Brain pericyte (primary cell): ENCODE measurements around the gene SLC6A19.
"Not testable (repeated sequence)": the region's sequence is repeated elsewhere in the genome, so short reads cannot be mapped to it uniquely, and the experiment has no call there.

ENCODE experiments used
- DNase-seq: peaks from one replicate; pipeline ENCODE4 v3.0.0-alpha.2; 2012; ENCODE audit warnings: low read depth, low spot score

Gene SLC6A19

DNA sequence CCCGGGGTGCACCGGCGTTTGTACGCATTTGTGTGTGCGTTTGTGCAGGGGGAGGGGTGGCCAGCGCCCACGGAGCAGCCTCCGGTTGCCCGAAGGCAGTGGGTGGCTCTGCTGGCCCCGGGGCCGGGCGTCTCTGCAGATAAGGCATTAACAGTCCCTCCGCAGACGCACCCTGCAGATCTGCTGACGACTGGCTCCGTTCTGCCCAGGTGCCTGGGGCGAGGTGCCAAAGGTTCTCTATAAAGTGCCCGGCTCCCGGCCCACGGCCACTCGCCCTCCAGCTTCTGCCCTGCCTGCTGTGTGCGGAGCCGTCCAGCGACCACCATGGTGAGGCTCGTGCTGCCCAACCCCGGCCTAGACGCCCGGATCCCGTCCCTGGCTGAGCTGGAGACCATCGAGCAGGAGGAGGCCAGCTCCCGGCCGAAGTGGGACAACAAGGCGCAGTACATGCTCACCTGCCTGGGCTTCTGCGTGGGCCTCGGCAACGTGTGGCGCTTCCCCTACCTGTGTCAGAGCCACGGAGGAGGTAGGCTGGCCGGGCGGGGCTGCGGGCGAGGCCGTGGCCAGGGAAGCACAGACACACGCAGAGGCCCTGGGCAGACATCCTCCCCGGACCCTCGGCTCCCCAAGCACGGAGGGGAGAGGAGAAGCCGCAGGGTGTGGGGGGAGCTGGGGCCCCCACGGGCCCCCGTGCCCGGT is at the start of gene SLC6A19:
Gene SLC6A19 (plus strand): TSS at position 269 of the 699 bp plus-strand sequence. CDS start 56 bp downstream, at position 325.
- DNase-seq, result no peak

DNA sequence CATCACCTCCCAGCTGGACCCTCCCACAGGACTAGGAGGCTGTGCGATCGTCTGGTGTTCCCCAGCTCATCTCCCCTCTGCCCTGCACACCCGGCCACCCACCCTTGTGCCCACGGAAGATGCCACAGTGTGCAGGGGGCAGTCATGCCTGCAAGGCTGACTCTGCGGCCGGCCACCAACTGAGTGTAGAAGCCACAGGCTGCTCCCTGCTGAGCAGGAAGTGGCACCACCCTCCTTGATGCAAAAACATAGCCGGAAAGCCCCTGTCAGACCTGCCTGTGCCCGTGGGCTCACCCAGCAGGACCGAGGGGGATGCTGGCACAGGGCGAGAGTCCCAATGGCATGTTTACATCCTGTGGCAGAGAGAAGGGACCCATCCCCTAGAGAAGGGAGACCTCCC is 49.2 kb upstream of the SLC6A19 start:
- no peak for DNase-seq

DNA sequence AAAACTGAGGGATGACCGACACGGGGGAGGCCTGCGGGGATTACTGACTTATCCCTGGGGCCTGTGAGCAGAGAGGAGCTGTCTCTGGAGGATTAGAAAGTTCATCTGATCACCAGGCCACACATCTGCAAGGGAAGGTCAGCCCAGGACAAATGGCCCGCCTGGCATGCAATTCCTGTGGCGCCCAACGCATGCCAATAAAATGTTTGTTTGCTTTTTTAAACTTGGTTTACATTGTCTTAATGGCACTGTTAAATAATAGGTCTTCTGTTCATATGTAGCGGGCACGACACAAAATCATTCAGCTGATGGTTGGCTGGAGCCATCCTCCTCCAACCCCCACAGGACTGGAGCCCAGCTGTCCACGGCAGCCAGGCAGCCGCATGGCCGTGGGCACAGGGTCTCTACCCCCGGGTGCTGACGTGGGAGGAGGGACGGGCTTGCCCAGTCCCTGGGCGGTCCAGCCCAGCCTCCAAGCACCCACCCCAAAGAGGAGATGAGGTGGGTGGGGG is 48.6 kb upstream of the SLC6A19 start:
- DNase-seq, result no peak

DNA sequence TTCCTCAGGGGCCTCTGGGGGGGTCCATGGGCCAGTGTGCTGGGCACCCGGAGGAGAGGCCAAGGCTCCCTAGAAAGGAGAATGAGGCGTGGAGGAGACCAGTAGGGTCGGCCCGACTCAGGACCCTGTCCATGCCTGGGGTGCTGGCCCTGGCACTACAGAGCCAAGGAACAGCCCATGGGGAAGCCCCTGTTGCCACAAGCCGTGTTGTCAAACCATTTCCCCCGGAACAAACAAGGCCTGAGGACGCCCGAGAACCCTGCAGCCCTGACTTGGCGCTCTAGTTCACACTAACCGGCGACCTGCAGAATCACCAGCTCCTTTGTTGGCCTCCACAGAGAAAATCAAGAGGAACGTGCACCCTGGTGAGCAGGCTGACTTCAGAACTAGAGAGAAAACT is 48.0 kb upstream of the SLC6A19 start:
- DNase-seq, result no peak

DNA sequence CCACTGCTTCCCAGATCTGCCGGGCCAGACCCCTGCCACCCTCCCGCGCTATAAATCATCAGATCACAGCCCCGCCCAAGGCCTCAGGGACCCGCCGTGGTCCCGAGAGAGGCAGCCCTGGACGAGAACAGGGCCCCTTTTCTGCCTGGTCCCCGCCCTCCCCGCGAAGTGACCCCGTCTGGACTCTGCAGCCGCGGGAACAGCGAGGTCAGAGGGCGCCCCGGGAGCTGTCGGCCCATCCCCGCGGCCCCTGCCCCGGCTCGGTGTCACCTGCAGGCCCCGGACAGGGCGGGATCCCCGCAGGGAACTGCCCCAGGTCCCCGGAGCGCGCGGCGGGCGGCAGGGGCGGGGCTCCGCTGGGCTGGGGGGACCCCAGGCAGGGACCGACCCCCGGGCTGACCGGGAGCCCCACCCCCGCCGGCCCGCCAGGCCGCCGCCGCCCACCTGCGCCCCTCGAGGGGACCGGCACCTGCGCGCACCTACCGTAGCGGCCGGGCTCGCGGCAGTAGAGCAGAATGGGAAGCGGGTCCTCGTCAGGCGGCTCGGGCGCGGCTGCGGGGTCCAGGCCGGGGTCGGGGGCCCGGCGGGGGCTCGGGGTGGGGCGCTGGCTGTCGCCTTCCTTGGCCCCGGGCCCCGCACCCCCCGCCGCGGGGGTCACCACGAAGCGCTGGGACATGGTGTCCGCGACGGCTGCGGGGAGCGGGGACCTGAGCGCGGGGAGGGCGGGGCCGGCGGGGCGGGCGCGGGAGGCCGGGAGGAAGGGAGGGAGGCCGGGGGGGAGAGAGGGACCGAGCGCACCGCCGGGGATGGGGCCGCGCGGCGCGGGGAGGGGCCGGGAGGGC is 46.0 kb upstream of the SLC6A19 start:
- DNase-seq, result no peak

DNA sequence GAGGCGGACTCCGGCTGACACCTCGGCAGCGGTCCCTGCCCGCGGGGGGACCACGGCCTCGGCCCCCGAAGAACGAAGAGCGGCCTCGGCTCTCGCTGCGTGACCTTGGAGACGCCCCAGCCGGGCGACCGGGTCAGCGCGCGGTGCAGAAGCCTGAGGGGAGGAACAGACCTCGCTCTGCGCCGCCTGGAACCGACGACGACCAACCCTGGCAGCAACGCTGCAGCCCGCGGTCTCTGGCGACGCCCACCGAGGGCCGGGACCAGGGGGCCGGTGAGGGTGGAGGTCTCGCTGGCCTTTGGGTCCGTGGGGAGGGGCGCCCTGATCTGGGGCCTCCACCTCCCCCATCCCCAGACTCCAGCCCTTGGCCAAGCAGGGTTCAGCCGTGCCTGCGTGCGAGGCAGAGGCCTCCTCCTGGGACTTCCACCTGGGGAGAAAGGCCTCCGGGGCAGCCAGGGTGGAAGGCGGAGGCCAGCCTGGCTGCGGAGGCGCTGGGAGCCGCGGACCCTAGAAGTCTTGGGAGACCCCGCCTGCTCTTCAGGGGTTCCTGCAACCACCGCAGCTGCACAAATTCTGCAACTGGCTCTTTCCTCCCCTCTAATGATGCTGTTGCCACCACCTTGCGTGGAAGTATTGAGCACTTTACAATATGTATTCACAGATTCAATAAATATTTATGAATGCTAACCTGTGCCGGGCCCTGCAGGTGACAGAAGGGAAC is 45.2 kb upstream of the SLC6A19 start:
- no peak for DNase-seq

DNA sequence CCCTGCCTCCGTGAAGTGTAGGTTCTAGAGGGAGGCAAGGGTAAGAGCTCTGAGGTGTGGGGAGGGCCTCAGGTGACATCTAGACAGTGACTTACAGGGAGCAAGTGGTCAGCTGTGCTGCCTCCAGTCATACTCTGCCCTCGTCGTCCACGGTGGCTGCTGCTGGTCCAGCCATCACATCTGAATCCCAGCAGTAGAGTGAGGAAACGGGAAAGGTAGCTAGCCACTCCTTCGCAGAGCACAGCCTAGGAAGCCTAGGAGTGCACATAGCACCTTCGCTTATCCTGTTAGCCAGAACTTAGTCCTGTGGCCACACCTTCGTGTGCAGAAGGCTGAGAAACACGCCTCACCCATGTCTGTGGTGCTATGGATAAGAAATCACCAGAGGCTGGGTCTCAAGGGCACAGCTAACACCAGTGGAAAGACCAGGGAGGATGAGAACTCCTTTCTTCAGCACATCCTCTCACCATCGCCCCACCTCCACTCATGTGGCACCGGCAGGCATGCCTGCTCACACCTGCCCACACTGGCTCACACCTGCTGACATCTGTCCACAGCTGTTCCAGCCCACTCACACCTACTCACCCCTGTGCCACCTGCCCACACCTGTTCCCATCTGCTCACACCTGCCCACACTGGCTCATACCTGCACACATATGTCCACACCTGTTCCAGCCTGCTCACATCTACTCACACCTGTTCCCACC is 44.5 kb upstream of the SLC6A19 start:
- no peak for DNase-seq

DNA sequence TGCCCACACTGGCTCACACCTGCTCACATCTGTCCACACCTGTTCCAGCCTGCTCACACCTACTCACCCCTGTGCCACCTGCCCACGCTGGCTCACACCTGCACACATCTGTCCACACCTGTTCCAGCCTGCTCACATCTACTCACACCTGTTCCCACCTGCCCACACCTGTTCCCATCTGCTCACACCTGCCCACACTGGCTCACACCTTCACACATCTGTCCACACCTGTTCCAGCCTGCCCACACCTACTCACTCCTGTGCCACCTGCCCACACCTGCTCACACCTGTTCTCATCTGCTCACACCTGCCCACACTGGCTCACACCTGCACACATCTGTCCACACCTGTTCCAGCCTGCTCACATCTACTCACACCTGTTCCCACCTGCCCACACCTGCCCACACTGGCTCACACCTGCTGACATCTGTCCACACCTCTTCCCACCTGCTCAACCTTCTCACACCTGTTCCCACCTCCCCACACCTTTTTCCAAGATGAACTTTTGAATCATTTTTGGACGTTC is 43.9 kb upstream of the SLC6A19 start:
- DNase-seq, result not testable (repeated sequence)

DNA sequence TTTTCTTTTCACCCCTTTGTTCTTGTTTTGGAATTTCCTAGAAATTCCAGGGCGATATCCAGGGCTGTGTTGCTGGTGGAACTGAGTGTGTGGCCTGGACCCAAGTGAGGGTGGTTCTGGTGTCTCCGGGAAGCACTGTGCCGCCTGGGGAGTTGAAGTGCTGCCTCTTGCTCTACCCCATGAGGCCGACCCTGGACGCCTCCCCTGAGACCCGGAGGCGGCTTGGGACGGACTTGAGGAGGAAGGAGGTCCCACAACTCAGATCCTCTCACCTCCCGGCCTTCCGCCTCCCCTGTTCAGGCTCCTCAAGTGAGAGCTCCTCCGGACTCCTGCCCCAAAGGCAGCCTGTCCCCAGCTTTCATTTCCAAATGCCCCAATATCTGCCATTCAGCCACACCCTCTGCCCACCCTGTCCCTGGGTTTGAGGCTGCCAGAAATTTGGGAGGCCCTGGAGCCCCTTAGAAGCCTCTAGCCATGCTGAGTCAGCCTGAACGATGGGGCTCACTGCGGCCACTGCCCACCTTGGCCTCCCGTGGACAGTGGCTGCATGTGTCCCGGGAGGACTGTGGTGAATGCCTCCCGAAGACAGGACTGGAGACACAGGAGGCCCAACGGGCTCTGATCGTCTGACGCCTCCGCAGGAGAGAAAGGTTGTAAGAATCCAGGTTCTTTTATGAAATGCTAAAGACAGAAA is 42.6 kb upstream of the SLC6A19 start:
- DNase-seq, result no peak

DNA sequence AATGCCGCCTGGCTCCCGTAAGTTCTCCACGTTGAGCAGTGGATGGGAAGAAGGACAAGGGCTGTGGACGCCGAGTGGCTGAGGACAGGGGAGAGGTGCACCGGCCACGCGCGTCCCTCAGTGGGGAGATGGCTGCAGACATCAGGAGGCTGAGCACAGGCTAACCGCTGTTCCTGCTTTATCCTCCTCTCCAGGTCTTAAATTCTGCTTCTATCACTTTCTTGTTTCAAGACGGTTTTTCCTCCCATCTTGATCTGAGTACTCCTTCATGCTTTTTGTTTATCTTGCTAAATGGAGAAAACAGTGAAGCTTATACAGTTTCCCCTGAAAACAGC is 42.1 kb upstream of the SLC6A19 start:
- no peak for DNase-seq

DNA sequence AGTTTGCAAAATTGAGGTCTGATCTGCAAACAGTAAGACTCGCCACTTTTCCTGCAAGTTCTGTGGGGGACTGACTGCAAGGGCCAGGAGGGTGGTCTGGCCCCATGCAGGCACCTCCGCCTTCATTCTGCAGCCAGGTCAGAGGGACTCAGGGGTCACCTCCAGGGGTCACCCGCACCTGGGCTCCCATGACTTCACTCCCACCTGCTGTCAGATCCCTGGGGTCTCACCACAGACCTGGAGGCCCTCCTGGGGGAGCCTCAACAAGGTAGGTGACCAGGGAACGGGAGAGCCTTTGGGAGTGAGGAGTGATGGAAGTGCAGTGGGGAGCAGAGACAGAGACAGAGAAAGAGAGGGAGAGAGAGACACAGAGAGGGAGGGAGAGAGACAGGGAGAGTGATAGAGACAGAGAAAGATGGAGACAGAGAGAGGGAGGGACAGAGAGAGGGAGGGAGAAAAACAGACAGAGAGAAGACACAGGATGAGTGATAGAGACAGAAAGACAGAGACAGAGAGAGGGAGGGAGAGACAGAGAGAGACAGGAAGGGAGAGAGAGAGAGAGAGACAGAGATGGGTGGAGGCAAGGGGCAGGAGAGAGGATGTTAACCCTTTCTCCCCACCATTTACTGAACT is 41.5 kb upstream of the SLC6A19 start:
- no peak for DNase-seq

DNA sequence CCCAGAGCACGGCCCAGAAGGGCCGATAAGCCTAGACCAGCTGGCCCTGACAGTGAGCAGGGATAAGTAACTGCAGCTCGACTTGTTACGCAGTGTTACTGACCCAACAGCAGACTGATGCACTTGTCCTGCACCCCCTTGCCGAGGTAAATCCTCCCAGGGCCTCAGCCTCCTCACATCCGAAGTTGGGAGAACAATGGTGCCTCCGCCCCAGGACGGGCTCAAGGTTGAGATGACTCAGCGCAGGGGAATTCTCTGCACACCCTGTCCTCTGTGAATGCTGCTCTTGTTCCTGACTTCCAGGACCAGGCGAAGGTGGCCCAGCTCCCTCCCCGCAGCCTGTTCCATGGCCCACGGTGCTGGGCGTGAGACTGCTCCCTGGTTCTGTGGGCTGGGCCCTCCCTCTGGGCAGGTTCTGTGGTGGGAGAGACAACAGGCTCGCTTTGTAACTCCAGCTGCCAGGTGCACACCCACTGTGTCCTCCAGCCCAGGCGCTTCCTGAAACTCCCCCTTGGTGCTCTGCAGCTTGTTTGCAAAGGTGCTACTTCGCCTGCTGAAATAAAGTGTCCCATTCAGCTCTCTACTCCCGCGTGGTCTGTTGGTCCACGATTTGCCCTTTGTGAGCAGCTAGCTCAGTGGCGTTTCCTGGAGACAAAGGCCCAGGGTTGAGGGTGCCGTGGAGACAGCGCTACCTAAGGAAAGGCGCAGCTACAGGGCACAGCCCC is 40.1 kb upstream of the SLC6A19 start:
- no peak for DNase-seq

DNA sequence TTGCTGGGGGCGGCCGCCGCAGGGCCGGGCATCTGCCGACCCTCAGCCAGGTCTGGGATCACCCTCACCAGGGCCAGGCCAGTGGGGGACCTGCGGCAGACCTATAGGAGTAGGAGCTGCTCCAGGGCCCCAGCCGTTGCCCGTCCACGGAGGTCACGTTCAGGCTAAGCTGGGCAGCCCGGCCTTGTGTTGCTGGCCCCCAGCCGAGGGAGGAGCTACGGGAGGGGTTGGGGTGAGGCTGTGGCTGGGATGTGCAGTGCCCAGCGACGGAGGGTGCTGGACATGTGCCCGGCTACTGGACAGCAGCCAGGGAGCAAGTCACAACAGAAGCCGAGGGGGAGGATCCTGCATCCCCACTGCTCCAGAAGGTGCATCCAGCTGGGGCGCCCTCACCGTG is 39.6 kb upstream of the SLC6A19 start:
- DNase-seq, result no peak

DNA sequence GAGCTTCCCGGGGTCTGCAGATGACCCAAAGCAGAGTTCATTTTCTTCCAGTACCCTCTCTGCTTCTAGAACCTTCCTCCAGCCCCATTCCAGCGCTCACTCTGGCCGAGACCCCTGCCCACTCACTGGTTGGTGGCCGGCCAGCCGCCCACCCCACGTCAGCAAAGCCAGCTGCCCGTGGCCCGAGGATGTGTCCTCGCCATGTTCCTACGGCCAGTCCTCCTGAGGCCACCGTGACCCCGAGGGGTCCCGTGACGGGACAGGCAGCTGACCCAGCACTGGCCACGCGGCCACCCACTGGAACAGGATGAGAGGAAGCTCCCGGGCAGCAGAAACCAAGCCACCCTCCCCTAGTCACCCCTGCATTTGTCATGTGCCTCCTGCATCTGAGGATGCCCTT is 39.1 kb upstream of the SLC6A19 start:
- DNase-seq, result no peak

DNA sequence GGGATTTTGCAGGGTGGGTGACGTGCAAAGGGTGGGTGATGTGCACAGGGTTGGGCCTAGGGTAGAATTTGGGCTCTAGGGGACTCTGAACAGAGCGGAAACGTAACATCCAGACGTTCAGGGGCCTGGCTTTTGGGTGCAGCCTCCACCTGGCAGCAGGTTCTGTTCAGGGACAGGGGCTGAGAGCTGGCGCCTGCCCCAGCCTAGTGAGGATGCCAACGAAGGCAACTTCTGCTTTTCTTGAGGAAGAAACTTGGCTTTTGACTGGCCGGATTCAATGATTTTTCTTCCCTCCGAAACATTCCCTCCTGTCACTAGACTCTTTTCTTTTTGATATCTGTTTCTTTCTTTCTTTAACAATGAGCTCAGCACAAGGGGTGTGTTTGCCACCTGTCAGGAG is 38.6 kb upstream of the SLC6A19 start:
- DNase-seq, result no peak

DNA sequence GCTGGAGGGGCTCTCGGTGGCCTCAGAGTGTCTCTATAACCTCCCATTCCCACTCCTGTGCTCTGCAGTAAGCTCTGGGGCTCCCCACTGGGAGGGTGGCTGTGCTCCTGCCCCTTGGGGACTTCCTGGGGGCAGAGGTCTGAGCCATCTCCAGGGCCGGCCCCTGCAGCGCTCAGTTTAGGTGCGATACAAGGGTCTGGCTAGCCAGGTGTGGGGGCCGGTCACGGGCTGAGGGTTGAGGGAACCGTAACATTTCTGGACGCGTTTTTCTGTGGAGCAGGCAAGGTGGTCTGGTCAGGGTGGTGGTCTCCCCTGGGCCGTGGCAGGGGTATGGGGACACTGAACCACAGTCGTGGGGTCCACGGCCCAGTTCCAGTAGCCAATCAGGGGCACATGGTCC is 38.0 kb upstream of the SLC6A19 start:
- DNase-seq, result no peak

DNA sequence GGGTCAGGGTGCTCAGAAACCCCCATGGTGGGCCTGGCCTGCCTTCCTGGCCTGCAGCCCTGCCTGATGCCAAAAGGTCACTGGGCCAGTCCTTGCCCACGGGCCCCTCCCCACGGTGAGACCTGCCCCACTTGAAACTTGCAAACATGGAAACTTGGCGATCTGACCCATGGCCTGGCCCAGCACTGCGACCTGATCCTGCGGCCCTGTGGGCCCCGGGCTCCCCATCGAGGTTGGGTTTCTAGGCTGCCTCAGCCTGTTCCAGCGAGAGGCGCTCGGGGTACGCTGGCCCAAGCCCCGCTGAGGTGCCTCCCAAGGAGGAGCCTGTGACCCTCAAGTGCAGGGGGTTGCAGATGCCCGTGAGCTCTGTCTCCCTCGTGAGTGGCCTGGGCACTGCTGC is 37.5 kb upstream of the SLC6A19 start:
- DNase-seq, result no peak

DNA sequence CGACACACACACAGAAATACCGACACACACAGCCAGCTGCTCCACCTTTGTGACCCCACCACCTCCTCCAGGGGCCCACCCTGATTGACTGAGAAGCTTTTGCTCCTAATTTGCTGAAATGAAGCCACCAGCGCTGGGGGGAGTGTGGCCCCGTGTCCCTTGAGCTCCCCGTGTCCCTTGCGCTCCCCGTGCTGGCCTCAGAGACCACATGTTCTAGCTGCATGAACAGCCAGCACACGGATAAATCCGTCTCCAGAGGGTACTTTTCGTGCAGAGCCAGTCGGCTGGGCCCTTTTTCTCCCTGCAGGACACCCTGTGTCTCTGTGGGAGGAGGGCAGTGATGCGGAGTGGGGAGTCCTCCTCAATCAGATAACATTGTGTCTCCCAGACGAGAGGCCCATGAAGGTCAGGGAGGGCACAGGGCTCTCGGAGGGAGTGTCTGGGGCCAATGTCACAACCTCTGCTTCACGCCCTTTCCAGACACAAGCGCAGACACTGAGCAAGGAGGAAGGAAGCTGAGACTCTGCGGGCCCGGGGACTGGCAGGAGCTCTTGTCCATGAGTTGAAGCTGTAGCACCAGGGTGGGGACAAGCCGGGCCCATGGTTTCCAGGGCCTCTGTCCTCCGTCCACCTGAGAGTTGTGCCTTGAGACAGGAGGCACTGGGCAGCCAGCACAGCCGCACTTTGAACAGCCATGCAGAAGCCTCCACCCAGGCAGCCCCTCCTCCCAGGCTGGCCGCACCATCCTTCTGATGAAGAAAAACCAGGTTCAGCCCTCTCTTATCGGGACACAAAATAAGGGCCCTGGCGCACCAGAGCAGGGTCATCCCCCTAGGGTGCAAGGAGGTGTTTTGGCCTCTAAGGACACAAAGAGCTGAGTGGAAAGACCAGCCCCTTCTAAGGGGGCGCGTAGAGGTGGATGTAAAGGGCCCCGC is 36.4 kb upstream of the SLC6A19 start:
- no peak for DNase-seq

DNA sequence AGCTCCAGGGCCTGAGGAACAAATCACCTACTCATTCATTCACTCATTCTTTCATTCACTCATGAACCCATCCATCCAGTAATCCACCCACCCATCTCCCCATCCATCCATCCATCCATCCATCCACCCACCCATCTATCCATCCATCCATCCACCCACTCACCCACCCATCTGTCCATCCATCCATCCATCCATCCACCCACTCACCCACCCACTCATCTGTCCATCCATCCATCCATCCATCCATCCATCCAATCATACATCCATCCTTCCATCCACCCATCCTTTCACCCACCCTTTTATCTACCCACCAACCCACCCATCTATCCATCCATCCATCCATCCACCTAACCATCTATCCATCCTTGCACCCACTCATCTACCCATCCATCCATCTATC is 35.5 kb upstream of the SLC6A19 start:
- no peak for DNase-seq
